Measurements from ENCODE around the gene HECTD2.
A peak's percentile ranks its signal among the peaks of the same experiment; 100 is the strongest.
"Not testable (repeated sequence)": the region's sequence is repeated elsewhere in the genome, so short reads cannot be mapped to it uniquely, and the experiment has no call there.

The HECTD2 gene

DNA sequence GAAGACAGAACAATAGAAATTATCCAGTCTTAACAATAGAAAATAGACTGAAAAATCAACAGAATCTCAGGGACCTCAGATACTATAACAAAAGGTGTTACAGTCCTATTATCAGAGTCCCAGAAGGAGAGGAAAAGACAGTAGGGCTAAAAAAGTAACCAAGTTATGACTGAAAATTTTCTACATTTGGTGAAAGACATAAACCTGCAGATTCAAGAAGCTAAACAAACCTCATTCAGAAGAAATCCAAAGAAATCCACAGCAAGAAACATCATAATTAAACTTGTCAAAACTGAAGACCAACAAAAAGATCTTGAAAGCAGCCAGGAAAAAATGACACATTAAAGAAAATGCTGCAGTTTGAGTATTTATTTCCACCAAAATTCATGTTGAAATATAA, 41.9 kb downstream of the HECTD2 start:
- no peak for DNase-seq (ENCODE audit: low read depth)
- peak overlapping the region; percentile 30 for H3K4me3 ChIP-seq (ENCODE audit: low read length)
- H3K9ac ChIP-seq (ENCODE audit: low read length): no peak overlapping the region
- no peaks in the 10 kb centered on the region for H3K27me3 ChIP-seq (replicated peaks; ENCODE audit: control insufficient read depth, insufficient read depth, low read length)
- H3K36me3 ChIP-seq (ENCODE audit: control insufficient read depth, insufficient read depth, low read length, severe bottlenecking): peaks cover 3% of the 10 kb centered on the region
- H3K4me1 ChIP-seq (ENCODE audit: control insufficient read depth, insufficient read depth, low read length): no peaks in the 10 kb centered on the region
- peaks cover 29% of the 10 kb centered on the region for H3K9me3 ChIP-seq (ENCODE audit: control insufficient read depth, low read length)

GRCh38 chr10:91453535-91453934, 43.4 kb downstream of the HECTD2 start:
- Histone ChIP-seq H3K27me3 (replicated peaks; ENCODE audit: control insufficient read depth, insufficient read depth, low read length) (no peaks in the 10 kb centered on the region), H3K9me3 (ENCODE audit: control insufficient read depth, low read length) (peaks cover 29% of the 10 kb centered on the region), H3K9ac (ENCODE audit: low read length) (no peak overlapping the region), H3K4me1 (ENCODE audit: control insufficient read depth, insufficient read depth, low read length) (no peaks in the 10 kb centered on the region), H3K4me3 (ENCODE audit: low read length) (peak overlapping the region; percentile 19), H3K36me3 (ENCODE audit: control insufficient read depth, insufficient read depth, low read length, severe bottlenecking) (peaks cover 3% of the 10 kb centered on the region)
- DNase-seq (ENCODE audit: low read depth): no peak

DNA sequence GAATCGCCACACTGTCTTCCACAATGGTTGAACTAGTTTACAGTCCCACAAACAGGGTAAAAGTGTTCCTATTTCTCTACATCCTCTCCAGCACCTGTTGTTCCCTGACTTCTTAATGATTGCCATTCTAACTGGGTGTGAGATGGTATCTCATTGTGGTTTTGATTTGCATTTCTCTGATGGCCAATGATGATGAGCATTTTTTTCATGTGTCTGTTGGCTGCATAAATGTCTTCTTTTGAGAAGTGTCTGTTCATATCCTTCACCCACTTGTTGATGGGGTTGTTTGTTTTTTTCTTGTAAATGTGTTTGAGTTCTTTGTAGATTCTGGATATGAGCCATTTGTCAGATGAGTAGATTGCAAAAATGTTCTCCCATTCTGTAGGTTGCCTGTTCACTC, 45.0 kb downstream of the HECTD2 start:
- H3K9ac ChIP-seq (ENCODE audit: low read length); H3K27me3 ChIP-seq (replicated peaks; ENCODE audit: control insufficient read depth, insufficient read depth, low read length); H3K36me3 ChIP-seq (ENCODE audit: control insufficient read depth, insufficient read depth, low read length, severe bottlenecking); DNase-seq (ENCODE audit: low read depth); H3K4me1 ChIP-seq (ENCODE audit: control insufficient read depth, insufficient read depth, low read length); H3K4me3 ChIP-seq (ENCODE audit: low read length): not testable (repeated sequence)
- peaks cover 29% of the 10 kb centered on the region for H3K9me3 ChIP-seq (ENCODE audit: control insufficient read depth, low read length)

GRCh38 chr10:91460681-91461080, 50.5 kb downstream of the HECTD2 start:
- Histone ChIP-seq H3K4me1 (ENCODE audit: control insufficient read depth, insufficient read depth, low read length) (no peaks in the 10 kb centered on the region), H3K4me3 (ENCODE audit: low read length) (no peak overlapping the region), H3K27me3 (replicated peaks; ENCODE audit: control insufficient read depth, insufficient read depth, low read length) (no peaks in the 10 kb centered on the region), H3K36me3 (ENCODE audit: control insufficient read depth, insufficient read depth, low read length, severe bottlenecking) (peaks cover 50% of the 10 kb centered on the region), H3K9me3 (ENCODE audit: control insufficient read depth, low read length) (peaks cover 7% of the 10 kb centered on the region), H3K9ac (ENCODE audit: low read length) (no peak overlapping the region)
- DNase-seq (ENCODE audit: low read depth): no peak

GRCh38 chr10:91462423-91462822, 52.3 kb downstream of the HECTD2 start:
- H3K9me3 ChIP-seq (ENCODE audit: control insufficient read depth, low read length): peaks cover 10% of the 10 kb centered on the region
- no peak overlapping the region for H3K4me3 ChIP-seq (ENCODE audit: low read length)
- peak; percentile 44 for DNase-seq (ENCODE audit: low read depth)
- no peak overlapping the region for H3K9ac ChIP-seq (ENCODE audit: low read length)
- H3K36me3 ChIP-seq (ENCODE audit: control insufficient read depth, insufficient read depth, low read length, severe bottlenecking): peaks cover 64% of the 10 kb centered on the region
- no peaks in the 10 kb centered on the region for H3K27me3 ChIP-seq (replicated peaks; ENCODE audit: control insufficient read depth, insufficient read depth, low read length)
- H3K4me1 ChIP-seq (ENCODE audit: control insufficient read depth, insufficient read depth, low read length): no peaks in the 10 kb centered on the region

GRCh38 chr10:91464500-91464899, 54.4 kb downstream of the HECTD2 start:
- Histone ChIP-seq H3K9me3 (ENCODE audit: control insufficient read depth, low read length) (peaks cover 10% of the 10 kb centered on the region), H3K9ac (ENCODE audit: low read length) (no peak overlapping the region), H3K4me1 (ENCODE audit: control insufficient read depth, insufficient read depth, low read length) (no peaks in the 10 kb centered on the region), H3K27me3 (replicated peaks; ENCODE audit: control insufficient read depth, insufficient read depth, low read length) (no peaks in the 10 kb centered on the region), H3K4me3 (ENCODE audit: low read length) (no peak overlapping the region), H3K36me3 (ENCODE audit: control insufficient read depth, insufficient read depth, low read length, severe bottlenecking) (peaks cover 64% of the 10 kb centered on the region)
- DNase-seq (ENCODE audit: low read depth): no peak

- Histone ChIP-seq H3K36me3 (ENCODE audit: control insufficient read depth, insufficient read depth, low read length, severe bottlenecking) (peaks cover 63% of the 10 kb centered on the region), H3K4me1 (ENCODE audit: control insufficient read depth, insufficient read depth, low read length) (no peaks in the 10 kb centered on the region), H3K4me3 (ENCODE audit: low read length) (no peak overlapping the region), H3K9ac (ENCODE audit: low read length) (no peak overlapping the region), H3K27me3 (replicated peaks; ENCODE audit: control insufficient read depth, insufficient read depth, low read length) (no peaks in the 10 kb centered on the region), H3K9me3 (ENCODE audit: control insufficient read depth, low read length) (peaks cover 10% of the 10 kb centered on the region)
- no peak for DNase-seq (ENCODE audit: low read depth)
These were observed 55.1 kb downstream of the HECTD2 start for GRCh38 chr10:91465261-91465660.

DNA sequence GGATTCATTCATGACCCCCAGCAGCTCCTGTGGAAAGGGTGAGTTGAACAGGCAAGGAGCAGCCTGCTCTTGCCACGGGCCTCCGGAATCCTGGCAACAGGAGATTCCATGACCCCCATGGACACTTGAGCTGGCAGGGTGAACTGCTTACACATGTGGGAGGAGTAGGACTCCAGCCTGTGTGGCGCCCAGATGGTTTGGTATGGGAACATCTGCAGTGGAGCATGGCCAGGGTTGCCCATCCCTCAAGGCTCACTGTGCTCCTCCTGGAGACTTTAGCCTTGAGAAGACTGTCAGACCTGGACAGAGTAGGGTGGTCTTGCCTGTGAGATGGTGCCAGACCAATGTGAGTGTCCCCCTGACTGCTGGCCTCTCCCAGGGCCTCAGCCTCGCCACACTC, 57.0 kb downstream of the HECTD2 start:
- H3K4me3 ChIP-seq (ENCODE audit: low read length): no peak overlapping the region
- H3K36me3 ChIP-seq (ENCODE audit: control insufficient read depth, insufficient read depth, low read length, severe bottlenecking): peaks cover 53% of the 10 kb centered on the region

DNA sequence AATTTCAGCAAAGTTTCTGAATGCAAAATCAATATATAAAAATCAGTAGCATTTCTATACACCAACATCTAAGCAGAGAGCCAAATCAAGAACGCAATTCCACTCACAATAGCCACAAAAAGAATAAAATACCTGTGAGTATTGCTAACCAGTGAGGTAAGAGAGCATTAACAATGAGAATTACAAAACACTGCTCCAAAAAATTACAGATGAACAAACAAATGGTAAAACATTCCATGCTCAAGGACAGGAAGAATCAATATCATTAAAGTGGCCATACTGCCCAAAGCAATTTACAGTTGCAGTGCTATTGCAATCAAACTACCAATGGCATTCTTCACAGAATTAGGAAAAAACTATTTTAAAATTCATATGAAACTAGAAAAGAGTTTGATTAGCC, 61.5 kb downstream of the HECTD2 start:
- no peak for DNase-seq (ENCODE audit: low read depth)
- Histone ChIP-seq H3K9ac (ENCODE audit: low read length) (no peak overlapping the region), H3K27me3 (replicated peaks; ENCODE audit: control insufficient read depth, insufficient read depth, low read length) (no peaks in the 10 kb centered on the region), H3K4me1 (ENCODE audit: control insufficient read depth, insufficient read depth, low read length) (no peaks in the 10 kb centered on the region), H3K9me3 (ENCODE audit: control insufficient read depth, low read length) (no peaks in the 10 kb centered on the region), H3K36me3 (ENCODE audit: control insufficient read depth, insufficient read depth, low read length, severe bottlenecking) (peaks cover 12% of the 10 kb centered on the region), H3K4me3 (ENCODE audit: low read length) (no peak overlapping the region)

More for the DNA sequence above, 57.0 kb downstream of the HECTD2 start:
- H3K27me3 ChIP-seq (replicated peaks; ENCODE audit: control insufficient read depth, insufficient read depth, low read length): no peaks in the 10 kb centered on the region
- DNase-seq (ENCODE audit: low read depth): no peak
- no peak overlapping the region for H3K9ac ChIP-seq (ENCODE audit: low read length)
- H3K9me3 ChIP-seq (ENCODE audit: control insufficient read depth, low read length): peaks cover 10% of the 10 kb centered on the region
- H3K4me1 ChIP-seq (ENCODE audit: control insufficient read depth, insufficient read depth, low read length): no peaks in the 10 kb centered on the region

DNA sequence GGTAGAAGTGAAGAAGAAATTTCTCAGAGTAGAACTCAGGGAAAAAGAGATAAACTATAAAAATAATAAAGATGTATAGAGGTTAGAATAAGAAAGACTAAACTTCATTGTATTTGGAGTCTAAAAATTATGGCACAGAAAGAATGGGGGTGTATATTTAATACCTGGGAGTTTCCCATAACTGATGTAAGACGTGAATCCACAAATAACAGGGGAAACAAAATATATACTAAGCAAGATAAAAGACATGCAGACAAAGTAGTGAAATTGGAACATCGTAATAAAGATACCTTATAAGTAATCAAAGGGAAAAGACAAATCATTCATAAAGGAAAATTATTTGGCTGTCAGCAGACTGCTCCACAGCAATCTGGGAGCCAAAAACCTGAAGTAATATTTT, 62.8 kb downstream of the HECTD2 start:
- Histone ChIP-seq H3K9me3 (ENCODE audit: control insufficient read depth, low read length) (no peaks in the 10 kb centered on the region), H3K36me3 (ENCODE audit: control insufficient read depth, insufficient read depth, low read length, severe bottlenecking) (peaks cover under 1% of the 10 kb centered on the region), H3K27me3 (replicated peaks; ENCODE audit: control insufficient read depth, insufficient read depth, low read length) (no peaks in the 10 kb centered on the region), H3K9ac (ENCODE audit: low read length) (no peak overlapping the region), H3K4me3 (ENCODE audit: low read length) (no peak overlapping the region), H3K4me1 (ENCODE audit: control insufficient read depth, insufficient read depth, low read length) (no peaks in the 10 kb centered on the region)
- DNase-seq (ENCODE audit: low read depth): no peak

DNA sequence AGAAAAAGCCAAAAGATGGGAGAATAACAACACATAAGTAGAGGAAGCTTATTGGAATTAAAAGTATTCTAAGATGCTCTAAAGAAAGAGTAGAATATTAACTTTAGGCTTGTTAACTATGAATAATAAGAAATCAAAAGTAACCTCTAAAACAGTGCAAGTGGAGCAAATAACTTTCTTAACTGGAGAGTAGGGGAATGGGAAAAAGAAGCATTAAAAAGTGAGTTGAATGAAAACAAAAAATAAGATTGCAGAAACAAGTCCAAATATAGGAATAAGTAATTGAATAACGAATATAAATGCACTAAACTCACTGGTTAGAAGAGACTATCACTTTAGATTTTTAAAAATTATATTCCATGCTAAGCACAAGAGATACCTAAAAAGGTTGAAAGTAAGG, 63.9 kb downstream of the HECTD2 start:
- no peaks in the 10 kb centered on the region for H3K9me3 ChIP-seq (ENCODE audit: control insufficient read depth, low read length)
- H3K4me1 ChIP-seq (ENCODE audit: control insufficient read depth, insufficient read depth, low read length): no peaks in the 10 kb centered on the region
- no peaks in the 10 kb centered on the region for H3K27me3 ChIP-seq (replicated peaks; ENCODE audit: control insufficient read depth, insufficient read depth, low read length)
- no peaks in the 10 kb centered on the region for H3K36me3 ChIP-seq (ENCODE audit: control insufficient read depth, insufficient read depth, low read length, severe bottlenecking)
- H3K4me3 ChIP-seq (ENCODE audit: low read length): no peak overlapping the region
- DNase-seq (ENCODE audit: low read depth): no peak
- no peak overlapping the region for H3K9ac ChIP-seq (ENCODE audit: low read length)

DNA sequence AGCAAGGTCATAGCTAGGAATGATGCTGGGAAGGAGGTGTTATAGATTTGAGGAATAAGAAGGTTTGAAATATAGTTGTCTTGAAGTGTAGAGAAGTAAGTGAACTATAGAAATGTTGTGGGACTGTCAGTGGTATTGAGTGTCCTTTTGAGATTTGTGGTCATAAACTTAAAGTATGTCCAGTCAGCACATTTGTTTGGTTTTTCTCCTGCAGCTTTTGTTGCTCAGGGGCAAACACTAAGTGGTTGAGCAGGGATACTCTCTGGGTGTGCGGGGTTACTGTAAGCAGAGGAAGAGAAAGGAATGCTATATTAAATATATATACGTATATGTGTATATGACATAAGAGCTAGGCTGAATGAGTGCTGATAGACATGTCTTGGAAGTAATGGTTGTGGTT, 67.1 kb downstream of the HECTD2 start:
- H3K4me3 ChIP-seq (ENCODE audit: low read length): no peak overlapping the region
- H3K27me3 ChIP-seq (replicated peaks; ENCODE audit: control insufficient read depth, insufficient read depth, low read length): no peaks in the 10 kb centered on the region

More for the DNA sequence above, 67.1 kb downstream of the HECTD2 start:
- H3K36me3 ChIP-seq (ENCODE audit: control insufficient read depth, insufficient read depth, low read length, severe bottlenecking): peaks cover 4% of the 10 kb centered on the region
- no peak for DNase-seq (ENCODE audit: low read depth)
- no peak overlapping the region for H3K9ac ChIP-seq (ENCODE audit: low read length)
- no peaks in the 10 kb centered on the region for H3K9me3 ChIP-seq (ENCODE audit: control insufficient read depth, low read length)
- H3K4me1 ChIP-seq (ENCODE audit: control insufficient read depth, insufficient read depth, low read length): no peaks in the 10 kb centered on the region

All from adipocyte (in vitro differentiated cells).